K562 (cell line): Measurements from ENCODE around the gene LCN15. TPM values are rescaled to one million over a fixed set of nuclear protein-coding genes. Genes with fewer than 3 reads are reported as not detected.

ENCODE experiments used
- ATAC-seq: fragments of 200-7000 bp; cut with Tn5 transposase; 3 replicates; pipeline ENCODE4 v1.9.1; 2020; ENCODE audit warnings: moderate library complexity
- BruUV-seq: library from RNA; stranded (reverse); fragments of 400-500 nt; replicated peaks from 2 replicates; lab custom pipeline; 2021; lab: Mats Ljungman, UMichigan
- CTCF ChIA-PET: fragments of 300-600 bp; formaldehyde crosslinking; extraction: SDS; loops from one replicate; lab custom pipeline; 2021; ENCODE audit warnings: low intra/inter-chr PET ratio; lab: Yijun Ruan, JAX
- POLR2A ChIA-PET: fragments of 300-600, 350-650 bp; sonication (Branson Sonifier 250); formaldehyde crosslinking; extraction: SDS; loops from one replicate; lab custom pipeline; 2021; ENCODE audit warnings: antibody characterized with exemption, inconsistent platforms; lab: Yijun Ruan, JAX
- DNase-seq, 4 experiments: peaks; one replicate each; pipeline versions ENCODE4 v3.0.0 to v3.0.0-alpha.2; 2011 to 2018; ENCODE audit warnings: low spot score in 3 of 4, mixed read lengths in 3 of 4; ENCODE audit errors: extremely low read depth in 1 of 4
- FAIRE-seq: peaks from 2 replicates; lab custom pipeline; 2011; peaks lifted over from hg19 to GRCh38; lab: Jason Lieb, UNC
- H2AFZ ChIP-seq: 2 replicates; pipeline ENCODE4 v1.6.0; 2011; ENCODE audit warnings: low read depth, low read length, control low read depth, inconsistent platforms
- H3K27ac ChIP-seq: fragments of 200-600 bp; 3 replicates; pipeline ENCODE4 v1.8.0; 2011; ENCODE audit warnings: low read depth, mild to moderate bottlenecking, control low read depth, inconsistent platforms, low read length, moderate library complexity, mixed read lengths; ENCODE audit errors: extremely low read depth
- H3K27me3 ChIP-seq, 2 experiments: fragments of 300-600 bp in 1 of 2; 2 replicates in 1 of 2; 3 replicates in 1 of 2; pipeline versions ENCODE4 v1.6.0 to v1.8.0; 2011; ENCODE audit warnings: inconsistent platforms in 2 of 2, low read length in 2 of 2, mild to moderate bottlenecking in 1 of 2, mixed read lengths in 1 of 2, moderate library complexity in 1 of 2; ENCODE audit not compliant: control insufficient read depth in 2 of 2, insufficient read depth in 2 of 2
- H3K36me3 ChIP-seq: fragments of 300-600 bp; 3 replicates; pipeline ENCODE4 v1.8.0; 2011; ENCODE audit warnings: mild to moderate bottlenecking, low read length, inconsistent platforms; ENCODE audit not compliant: control insufficient read depth, insufficient read depth
- H3K4me1 ChIP-seq, 2 experiments: fragments of 200-600 bp in 1 of 2; replicated peaks in 1 of 2; 2 replicates in 1 of 2; 3 replicates in 1 of 2; pipeline versions ENCODE4 v1.5.1 to v1.8.0; 2011; ENCODE audit warnings: inconsistent platforms in 2 of 2, low read length in 2 of 2, mild to moderate bottlenecking in 1 of 2, mixed read lengths in 1 of 2, moderate library complexity in 1 of 2; ENCODE audit not compliant: control insufficient read depth in 2 of 2, insufficient read depth in 2 of 2
- H3K4me2 ChIP-seq: 2 replicates; pipeline ENCODE4 v1.6.1; 2011; ENCODE audit warnings: low read length, control low read depth, inconsistent platforms, mixed read lengths; ENCODE audit not compliant: insufficient read depth
- H3K4me3 ChIP-seq: fragments of 200-600 bp; sonication (generic), shearing (Covaris generic); 2 replicates; pipeline ENCODE4 v1.5.1; 2016; ENCODE audit warnings: control low read depth, inconsistent platforms
- H3K79me2 ChIP-seq: fragments of 200-600 bp; 3 replicates; pipeline ENCODE4 v1.8.0; 2011; ENCODE audit warnings: low read length, inconsistent platforms; ENCODE audit not compliant: control insufficient read depth, insufficient read depth
- H3K9ac ChIP-seq, 2 experiments: 2 replicates each; pipeline versions ENCODE4 v1.6.0 to v1.6.1; 2011; ENCODE audit warnings: low read depth in 2 of 2, low read length in 2 of 2, control low read depth in 1 of 2, inconsistent platforms in 1 of 2, mild to moderate bottlenecking in 1 of 2, mixed read lengths in 1 of 2; ENCODE audit not compliant: insufficient read depth in 1 of 2
- H3K9me1 ChIP-seq: one replicate; pipeline ENCODE4 v1.6.0; 2011; ENCODE audit warnings: inconsistent platforms, mild to moderate bottlenecking, low read length, moderate library complexity; ENCODE audit not compliant: control insufficient read depth, insufficient read depth
- H3K9me3 ChIP-seq: replicated peaks from 2 replicates; pipeline ENCODE4 v1.5.1; 2011; ENCODE audit warnings: low read depth, low read length, inconsistent platforms; ENCODE audit not compliant: control insufficient read depth, insufficient read depth
- H4K20me1 ChIP-seq: replicated peaks from 2 replicates; pipeline ENCODE4 v1.6.1; 2011; ENCODE audit warnings: low read length, inconsistent platforms, mixed read lengths; ENCODE audit not compliant: control insufficient read depth, insufficient read depth
- BCLAF1 ChIP-seq, 2 experiments: fragments of 450-650 bp in 1 of 2; IDR thresholded peaks; 2 replicates each; pipeline ENCODE4 v1.6.1; 2011 to 2017; ENCODE audit warnings: low read depth in 2 of 2, antibody characterized with exemption in 1 of 2, borderline replicate concordance in 1 of 2, low read length in 1 of 2, mild to moderate bottlenecking in 1 of 2, mixed read lengths in 1 of 2; ENCODE audit not compliant: control insufficient read depth in 1 of 2
- CBFA2T2 ChIP-seq: fragments of 450-650 bp; conservative IDR thresholded peaks from 2 replicates; pipeline ENCODE4 v1.6.1; 2017; ENCODE audit warnings: mild to moderate bottlenecking
- CBFA2T3 ChIP-seq: fragments of 450-650 bp; IDR thresholded peaks from 2 replicates; pipeline ENCODE4 v1.6.1; 2017
- CTCFL ChIP-seq: IDR thresholded peaks from 2 replicates; pipeline ENCODE4 v1.6.1; 2011; ENCODE audit warnings: borderline replicate concordance, low read depth, mild to moderate bottlenecking, moderate library complexity, low read length; ENCODE audit not compliant: insufficient read depth, poor library complexity, severe bottlenecking
- ETV6 ChIP-seq, 3 experiments: fragments of 150-350 bp in 1 of 3; sonication (generic) in 1 of 3; formaldehyde crosslinking in 1 of 3; IDR thresholded peaks; 2 replicates each; pipeline versions ENCODE4 v1.6.1 to v1.8.0; 2014 to 2022; ENCODE audit warnings: borderline replicate concordance in 2 of 3, low read depth in 2 of 3, antibody characterized with exemption in 1 of 3, low read length in 1 of 3, mild to moderate bottlenecking in 1 of 3, missing genetic modification reagents in 1 of 3
- GABPA ChIP-seq: fragments of 200-800 bp; sonication (Bioruptor generic); conservative IDR thresholded peaks from 2 replicates; pipeline ENCODE4 v1.6.1; 2016; ENCODE audit warnings: low read depth, missing genetic modification characterization, missing compliant biosample characterization
- HNRNPL ChIP-seq: fragments of 200-400 bp; formaldehyde crosslinking; IDR thresholded peaks from 2 replicates; pipeline ENCODE4 v1.6.1; 2017; ENCODE audit warnings: low read depth, mild to moderate bottlenecking, low read length
- POLR2AphosphoS2 ChIP-seq: IDR thresholded peaks from 2 replicates; pipeline ENCODE4 v1.6.1; 2012; ENCODE audit warnings: low read length, improper control_type of control experiment
- RBM25 ChIP-seq: fragments of 200-400 bp; formaldehyde crosslinking; IDR thresholded peaks from 2 replicates; pipeline ENCODE4 v1.6.1; 2018; ENCODE audit warnings: low read length, low read depth, moderate library complexity; ENCODE audit not compliant: severe bottlenecking
- TCFL5 ChIP-seq: fragments of 250-450 bp; sonication (Bioruptor Pico); conservative IDR thresholded peaks from 2 replicates; pipeline ENCODE4 v1.6.1; 2021; ENCODE audit warnings: mild to moderate bottlenecking, moderate library complexity, matching md5 sums
- ZC3H11A ChIP-seq: IDR thresholded peaks from 2 replicates; pipeline ENCODE4 v1.6.1; 2012; ENCODE audit warnings: low read depth, low read length, improper control_type of control experiment
- ZNF316 ChIP-seq: fragments of 450-650 bp; IDR thresholded peaks from 2 replicates; pipeline ENCODE4 v1.6.1; 2016
- ZNF76 ChIP-seq: fragments of 250-450 bp; sonication (Bioruptor Pico); IDR thresholded peaks from 2 replicates; pipeline ENCODE4 v1.4.0; 2020; ENCODE audit warnings: mild to moderate bottlenecking, moderate library complexity, borderline replicate concordance
- WGBS: fragments of 100-300 bp; shearing (Covaris generic); methylation state at CpG from one replicate; pipeline ENCODE4 v1.1.6; 2016; ENCODE audit warnings: low coverage, mixed read lengths; ENCODE audit not compliant: insufficient coverage; ENCODE audit errors: missing lambda C conversion rate; 5-methylcytosine and 5-hydroxymethylcytosine counted together
- in situ Hi-C: fragments of 300-500 bp; cut with MboI; formaldehyde crosslinking; loops from 4 replicates; pipeline ENCODE4 v1.15.0; 2018; ENCODE audit warnings: inconsistent platforms, mixed read lengths
- intact Hi-C: fragments of 100-400 bp; cut with micrococcal nuclease; formaldehyde crosslinking; loops from 2 replicates; pipeline ENCODE4 v1.14.2; 2022
- polyA plus RNA-seq, 8 experiments: library from polyadenylated mRNA; depleted of rRNA in 4 of 8; stranded (reverse) in 5 of 8; unstranded in 3 of 8; fragments of >200 nt; fragmentation: Nextera tagmentation in 2 of 8; fragmentation: Illumina TruSeq in 1 of 8; extraction: Ambion mirVana in 2 of 8; extraction: Trizol in 1 of 8; gene quantifications; 2 replicates each; pipeline versions ENCODE4 v1.2.1 to v1.2.3, GENCODE V29; 2011 to 2014; ENCODE audit warnings: inconsistent platforms in 1 of 8, missing spikeins in 1 of 8
- total RNA-seq, 7 experiments: library from RNA; depleted of rRNA in 6 of 7; stranded (reverse); fragments of >200 nt in 6 of 7; fragmentation: Illumina TruSeq in 2 of 7; extraction: Trizol in 2 of 7; gene quantifications; 2 replicates each; pipeline versions ENCODE4 v1.2.1 to v1.2.3, GENCODE V29; 2011 to 2021; ENCODE audit warnings: low replicate concordance in 1 of 7

Gene LCN15
- total and polyA plus RNA-seq, 9 of the 15 experiments (the other 6 are each of a cell fraction or from before 2014, with no cell fraction given) = 0.66 TPM; not detected in 8

- no peak for DNase-seq
- FAIRE-seq = no peak
- in situ Hi-C loops (no loop called here), intact Hi-C loops (no loop called here)
- WGBS = 59% methylated on average over 9 of the region's 12 CpGs
- peaks cover 8% of the 10 kb centered on the region for H3K9me1 ChIP-seq
- ChIA-PET CTCF (no interaction called here), POLR2A (interaction anchor here (1.0 kb wide), 1 partner anchor 14 kb away, joined by 3 read pairs; no protein-coding TSS in a partner anchor)
- BruUV-seq = no TSS peak
- TF ChIP-seq ETV6 (IDR thresholded peaks at IDR 0.05; ENCODE audit: borderline replicate concordance in 1 of 2, low read depth in 2 of 2, low read length in 1 of 2) (no peak), ETV6 (CRISPR knock-in tag; IDR thresholded peaks at IDR 0.05; ENCODE audit: borderline replicate concordance) (no peak), BCLAF1 (IDR thresholded peaks at IDR 0.05; ENCODE audit: borderline replicate concordance in 1 of 2, control insufficient read depth in 1 of 2, low read depth in 2 of 2, low read length in 1 of 2) (no peak), CBFA2T3 (peak; percentile 45), CBFA2T2 (peak; percentile 38; the same call in 1 of the 2 replicates), HNRNPL (no peak), GABPA (no peak), POLR2AphosphoS2 (no peak), ZC3H11A (no peak), TCFL5 (no peak), ZNF316 (no peak), RBM25 (no peak), ZNF76 (CRISPR knock-in tag) (no peak), CTCFL (no peak)
- ATAC-seq = no peak
- no peak overlapping the region for H3K4me2 ChIP-seq
- H2AFZ ChIP-seq = no peak overlapping the region
- no peak overlapping the region for H3K27ac ChIP-seq
- H3K79me2 ChIP-seq = peaks cover 27% of the 10 kb centered on the region
- H3K9me3 ChIP-seq = no peaks in the 10 kb centered on the region
- peaks cover 15% of the 10 kb centered on the region; the same call in 2 of the 3 replicates for H3K36me3 ChIP-seq
- no peaks in the 10 kb centered on the region; a peak in 1 of 5 replicates for H3K27me3 ChIP-seq
- H3K9ac ChIP-seq = peak overlapping the region in 1 of 2 experiments; percentile 77; a peak in 2 of 4 replicates
- H4K20me1 ChIP-seq = no peaks in the 10 kb centered on the region
- H3K4me1 ChIP-seq = peaks cover 14 to 55% of the 10 kb centered on the region in 2 experiments; a peak in 4 of 5 replicates
- H3K4me3 ChIP-seq = no peak overlapping the region
These were observed 30.7 kb downstream of the LCN15 start for GRCh38 chr9:136733611-136734010.
